CD4-positive, alpha-beta T cell treated with Interleukin-6 for 4 hours (primary cell): ENCODE results near the gene OR3A3.
A peak's percentile ranks its signal among the peaks of the same experiment; 100 is the strongest.
"Not testable (repeated sequence)": the region's sequence is repeated elsewhere in the genome, so short reads cannot be mapped to it uniquely, and the experiment has no call there.

ENCODE experiments used
- DNase-seq: peaks from one replicate; pipeline ENCODE4 v3.0.0-alpha.2; 2020; ENCODE audit warnings: mixed read lengths

OR3A3 gene

DNA sequence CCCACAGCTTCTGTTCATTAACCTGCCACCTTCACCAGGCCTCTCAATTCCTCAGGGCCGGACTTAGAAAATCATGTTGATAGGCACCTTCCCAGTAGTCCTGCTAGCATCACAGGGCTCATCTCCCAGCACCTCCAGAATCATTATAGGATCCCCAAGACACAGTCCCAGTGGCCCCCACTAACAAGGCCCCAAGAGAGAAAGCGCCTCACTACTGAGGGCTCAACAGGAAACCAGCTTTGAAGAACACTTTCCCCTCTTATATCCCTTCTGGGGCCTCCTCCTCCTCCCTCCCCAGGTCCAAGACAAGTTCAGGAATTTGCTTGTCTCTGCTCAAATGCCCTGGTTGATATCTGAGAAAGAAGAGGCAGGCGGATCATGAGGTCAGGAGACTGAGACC is at the start of gene OR3A3:
OR3A3 (plus strand) TSS at position 301 of the 400 bp plus-strand sequence.
- no peak for DNase-seq

DNA sequence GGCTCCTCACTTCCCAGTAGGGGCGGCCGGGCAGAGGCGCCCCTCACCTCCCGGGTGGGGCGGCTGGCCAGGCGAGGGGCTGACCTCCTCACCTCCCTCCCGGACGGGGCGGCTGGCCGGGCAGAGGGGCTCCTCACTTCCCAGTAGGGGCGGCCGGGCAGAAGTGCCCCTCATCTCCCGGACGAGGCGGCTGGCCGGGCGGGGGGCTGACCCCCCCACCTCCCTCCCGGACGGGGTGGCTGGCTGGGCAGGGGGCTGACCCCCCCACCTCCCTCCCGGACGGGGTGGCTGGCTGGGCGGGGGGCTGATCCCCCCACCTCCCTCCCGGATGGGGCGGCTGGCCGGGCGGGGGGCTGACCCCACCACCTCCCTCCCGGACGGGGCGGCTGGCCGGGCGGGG is 40.0 kb upstream of the OR3A3 start:
- DNase-seq = not testable (repeated sequence)

DNA sequence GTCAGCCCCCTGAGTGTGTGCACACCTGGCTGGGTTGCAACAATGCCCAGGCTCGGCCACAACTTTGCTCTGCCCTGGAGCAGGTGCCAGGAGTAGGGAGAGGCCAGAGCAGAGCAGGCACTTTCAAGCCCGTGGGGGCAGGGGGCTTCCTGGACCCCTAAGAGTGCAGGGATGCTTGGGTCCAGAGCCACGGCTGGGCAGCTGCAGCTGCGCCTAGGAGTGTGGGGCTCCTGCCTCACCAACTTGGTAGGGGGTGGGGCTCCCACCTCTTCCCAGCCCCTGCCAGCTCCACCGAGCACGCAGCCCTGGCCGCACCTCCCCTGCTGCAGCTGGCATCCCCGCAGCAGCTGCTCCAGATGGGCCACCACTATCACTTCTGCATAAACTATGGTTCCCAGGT is 32.8 kb upstream of the OR3A3 start:
- DNase-seq = no peak

DNA sequence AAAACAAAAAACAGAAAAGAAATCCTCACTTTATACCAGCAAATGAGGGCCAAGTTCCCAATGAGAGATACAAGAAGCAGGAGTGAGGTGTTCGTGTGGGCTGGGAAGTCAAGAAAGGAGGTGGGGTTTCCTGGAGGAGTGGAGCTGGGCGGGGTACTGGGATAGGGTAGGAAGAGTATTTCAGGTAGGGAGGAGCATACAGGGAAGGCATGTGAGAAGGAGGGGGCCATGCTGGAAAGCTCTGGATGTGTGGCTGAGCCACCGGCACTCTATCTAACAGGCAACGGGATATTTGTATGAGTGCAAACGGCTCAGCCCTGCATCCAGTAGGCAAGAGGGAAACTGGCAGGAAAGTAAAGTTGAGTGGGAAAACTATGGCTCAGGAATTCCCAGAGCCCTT is 29.2 kb upstream of the OR3A3 start:
- DNase-seq = no peak

DNA sequence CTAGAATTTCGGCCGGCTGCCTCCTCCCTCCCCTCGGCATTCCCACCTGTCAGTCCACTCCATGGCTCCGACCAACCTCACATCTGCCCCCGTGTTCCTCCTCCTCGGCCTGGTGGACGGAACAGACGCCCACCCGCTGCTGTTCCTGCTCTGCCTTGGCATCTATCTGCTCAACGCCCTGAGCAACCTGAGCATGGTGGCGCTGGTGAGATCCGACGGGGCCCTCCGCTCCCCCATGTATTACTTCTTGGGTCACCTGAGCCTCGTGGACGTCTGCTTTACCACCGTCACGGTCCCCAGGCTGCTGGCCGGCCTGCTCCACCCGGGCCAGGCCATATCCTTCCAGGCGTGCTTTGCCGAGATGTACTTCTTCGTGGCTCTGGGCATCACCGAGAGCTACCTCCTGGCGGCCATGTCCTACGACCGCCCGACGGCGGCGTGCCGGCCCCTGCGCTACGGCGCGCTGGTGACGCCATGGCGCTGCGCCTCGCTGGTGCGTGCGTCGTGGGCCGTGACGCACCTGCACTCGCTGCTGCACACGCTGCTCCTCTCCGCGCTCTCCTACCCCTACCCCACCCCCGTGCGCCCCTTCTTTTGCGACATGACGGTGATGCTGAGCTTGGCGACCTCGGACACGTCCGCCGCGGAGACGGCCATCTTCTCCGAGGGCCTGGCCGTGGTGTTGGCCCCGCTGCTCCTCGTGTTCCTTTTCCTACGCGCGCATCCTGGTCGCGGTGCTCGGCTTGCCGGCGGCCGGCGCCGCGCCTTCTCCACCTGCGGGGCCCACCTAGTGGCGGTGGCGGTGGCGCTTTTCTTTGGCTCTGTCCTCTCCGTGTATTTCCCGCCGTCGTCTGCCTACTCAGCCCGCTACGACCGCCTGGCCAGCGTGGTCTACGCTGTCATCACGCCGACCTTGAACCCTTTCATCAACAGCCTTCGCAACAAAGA is 25.0 kb upstream of the OR3A3 start, which contains the start of gene OR3A2:
OR3A2 (minus strand) TSS at position 440 of the 948 bp plus-strand sequence.
- DNase-seq = peak; percentile 4

DNA sequence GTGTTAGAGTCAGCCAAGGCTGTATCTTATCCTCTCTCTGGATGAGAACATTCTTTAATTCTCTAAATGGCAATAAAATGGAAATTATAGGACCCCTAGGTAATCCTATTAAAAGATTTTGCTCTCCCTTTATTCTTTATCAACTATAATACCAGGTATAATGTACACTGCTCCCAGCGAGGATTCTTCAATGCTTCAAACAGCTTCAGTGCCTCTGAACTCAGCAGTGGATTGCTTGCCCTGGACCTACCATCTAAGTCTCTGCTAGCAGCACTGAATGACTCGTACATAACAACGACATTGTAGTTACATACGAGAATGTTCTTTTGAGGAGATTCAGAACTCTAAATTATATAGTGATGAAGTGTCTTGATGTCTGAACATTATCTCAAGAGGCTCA is 21.4 kb upstream of the OR3A3 start:
- DNase-seq = no peak

DNA sequence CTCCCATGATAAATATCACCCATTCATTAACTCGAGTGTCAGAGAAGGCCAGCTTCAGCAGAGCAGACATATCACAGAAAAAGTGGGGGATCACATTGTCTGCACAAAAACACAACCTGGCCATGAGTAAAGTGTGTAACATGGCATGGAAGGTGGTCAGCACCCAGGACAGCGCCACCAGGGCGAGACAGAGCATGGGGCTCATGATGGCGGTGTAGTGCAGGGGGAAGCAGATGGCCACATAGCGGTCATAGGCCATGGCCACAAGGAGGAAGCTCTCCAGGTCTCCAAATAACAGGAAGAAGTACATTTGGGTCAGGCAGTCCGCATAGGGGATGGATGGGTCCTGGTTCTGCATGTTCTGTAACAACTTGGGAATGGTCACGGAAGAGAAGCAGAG is 13.4 kb upstream of the OR3A3 start:
- DNase-seq = not testable (repeated sequence)

DNA sequence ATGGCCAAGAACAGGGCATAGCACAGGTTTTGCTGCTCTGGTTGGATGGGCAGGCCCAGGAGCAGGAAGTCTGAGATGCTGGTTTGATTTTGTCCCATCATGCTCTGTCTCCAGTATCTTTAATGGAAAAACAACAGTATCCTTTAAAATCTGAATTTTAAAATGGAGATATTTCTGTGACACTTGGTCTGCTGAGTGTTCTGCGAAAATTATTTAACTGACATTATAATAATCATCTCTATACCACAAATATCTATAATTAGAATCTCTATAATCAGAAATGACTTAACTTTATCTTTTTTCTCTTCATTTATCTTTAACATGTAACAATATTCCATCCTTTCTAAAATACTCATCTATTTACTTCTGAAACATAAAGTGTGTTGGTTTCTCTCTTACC is 12.9 kb upstream of the OR3A3 start, which contains the start of gene OR1E1:
OR1E1 (minus strand) TSS at position 101 of the 400 bp plus-strand sequence; CDS start at position 101, 0 bp downstream.
- DNase-seq = no peak

DNA sequence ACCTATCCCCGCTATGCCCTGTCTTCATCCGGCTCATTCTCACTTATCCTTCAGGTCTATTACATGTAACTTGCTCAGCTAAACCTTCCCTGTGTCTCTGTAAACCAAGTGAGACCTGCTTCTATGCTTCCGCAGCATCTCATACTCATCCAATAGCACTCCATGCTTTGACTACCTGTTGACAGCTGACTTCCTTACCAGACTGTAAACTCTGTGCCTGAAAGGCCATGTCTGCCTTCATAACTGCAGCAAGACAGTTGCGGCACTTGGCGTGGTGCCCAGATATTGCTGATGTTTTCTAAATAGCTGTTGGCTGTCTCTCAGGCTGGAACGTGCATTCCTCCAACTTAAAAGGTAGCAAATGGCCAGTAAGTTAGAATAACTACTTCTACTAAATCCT is 11.1 kb upstream of the OR3A3 start:
- DNase-seq = no peak

DNA sequence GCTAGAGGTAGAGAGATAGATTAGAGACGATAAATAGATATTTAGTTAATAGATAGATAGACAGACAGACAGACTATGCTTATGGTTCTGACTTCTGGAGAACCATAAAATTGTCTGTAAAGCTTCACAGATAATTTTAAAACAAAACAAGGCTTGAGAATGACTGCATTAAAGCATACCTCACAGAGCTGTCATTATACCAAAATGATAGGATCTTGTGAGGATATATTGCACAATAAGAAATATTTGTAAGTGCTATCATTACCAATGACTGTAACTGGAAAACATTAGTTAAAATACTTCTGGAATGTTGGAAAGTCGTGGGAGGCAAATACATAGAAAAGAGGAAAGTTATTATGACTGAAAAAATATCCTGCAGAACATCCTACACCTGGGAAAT is 9.4 kb upstream of the OR3A3 start:
- DNase-seq = no peak

DNA sequence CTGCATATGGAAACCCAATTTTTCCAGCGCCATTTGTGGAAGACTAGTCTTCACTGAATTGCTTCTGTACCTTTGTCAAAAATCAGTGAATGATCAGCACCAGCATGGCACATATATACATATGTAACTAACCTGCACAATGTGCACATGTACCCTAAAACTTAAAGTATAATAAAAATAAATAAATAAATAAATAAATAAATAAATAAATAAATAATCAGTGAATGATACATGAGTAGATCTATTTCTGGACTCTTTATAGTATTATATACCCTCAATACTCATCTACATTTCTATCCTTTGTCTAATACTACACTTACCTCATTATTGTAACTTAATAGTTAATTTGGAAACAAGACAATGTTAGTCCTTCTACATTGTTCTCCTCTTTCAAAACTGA is 7.3 kb upstream of the OR3A3 start:
- not testable (repeated sequence) for DNase-seq

DNA sequence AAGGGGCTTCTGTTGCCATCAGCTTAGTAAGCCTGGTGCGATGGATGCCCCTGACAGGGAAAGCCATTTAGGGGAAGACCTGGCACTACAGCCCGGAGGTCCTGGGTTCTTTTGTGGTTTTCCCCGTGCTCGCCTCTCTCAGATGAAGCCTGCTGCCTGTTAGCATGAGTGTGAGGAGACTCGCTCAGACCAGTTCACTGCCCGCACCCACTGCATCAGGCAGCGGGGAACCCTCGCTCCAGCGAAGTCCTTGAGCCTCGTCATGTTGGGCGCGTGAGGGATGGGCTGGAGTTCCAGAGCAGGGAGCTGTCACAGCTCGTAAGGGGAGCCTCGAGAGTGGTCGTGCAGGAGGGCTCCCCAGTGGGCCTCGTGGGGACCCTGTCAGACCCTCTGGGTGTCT is 1.0 kb downstream of the OR3A3 start:
- not testable (repeated sequence) for DNase-seq

DNA sequence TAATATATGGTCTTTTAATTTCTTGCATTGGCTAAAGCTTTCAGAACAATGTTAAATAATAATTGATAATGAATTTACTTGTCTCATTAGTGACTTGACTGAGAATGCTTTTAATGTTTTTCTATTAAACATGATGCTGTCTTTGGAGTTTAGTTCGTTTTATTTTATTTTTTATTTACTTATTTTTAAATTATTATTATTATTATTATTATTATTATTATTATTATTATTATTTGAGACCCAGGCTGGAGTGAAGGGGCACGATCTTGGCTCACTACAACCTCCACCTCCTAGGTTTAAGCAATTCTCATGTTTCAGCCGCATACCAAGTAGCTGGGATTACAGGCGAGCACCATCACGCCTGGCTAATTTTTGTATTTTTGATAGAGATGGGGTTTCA is 4.4 kb downstream of the OR3A3 start:
- DNase-seq = no peak

DNA sequence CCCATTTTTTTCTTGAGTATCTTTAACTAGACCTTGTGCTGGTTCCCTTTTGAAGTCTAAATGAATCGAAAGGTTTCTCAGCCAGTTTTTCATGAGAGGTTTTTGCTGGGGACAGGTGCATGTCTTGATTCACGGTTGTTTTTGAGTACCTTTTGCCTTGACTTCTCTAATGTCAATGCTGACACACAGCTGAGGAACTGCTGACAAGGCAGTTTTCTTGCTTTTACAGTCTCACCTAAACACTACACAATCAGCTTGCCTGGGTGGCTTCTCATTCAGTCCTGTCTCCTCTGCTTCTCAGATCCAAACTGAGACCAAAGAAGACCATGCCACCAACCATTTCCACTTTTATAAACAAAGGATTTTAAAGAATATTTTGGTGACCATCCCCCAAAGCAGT is 7.1 kb downstream of the OR3A3 start:
- no peak for DNase-seq

DNA sequence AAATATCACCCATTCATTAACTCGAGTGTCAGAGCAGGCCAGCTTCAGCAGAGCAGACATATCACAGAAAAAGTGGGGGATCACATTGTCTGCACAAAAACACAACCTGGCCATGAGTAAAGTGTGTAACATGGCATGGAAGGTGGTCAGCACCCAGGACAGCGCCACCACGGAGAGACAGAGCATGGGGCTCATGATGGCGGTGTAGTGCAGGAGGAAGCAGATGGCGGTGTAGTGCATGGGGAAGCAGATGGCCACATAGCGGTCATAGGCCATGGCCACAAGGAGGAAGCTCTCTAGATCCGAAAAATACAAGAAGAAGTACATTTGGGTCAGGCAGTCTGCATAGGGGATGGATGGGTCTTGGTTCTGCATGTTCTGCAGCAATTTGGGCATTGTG is 22.0 kb downstream of the OR3A3 start:
- DNase-seq = peak; percentile 2

DNA sequence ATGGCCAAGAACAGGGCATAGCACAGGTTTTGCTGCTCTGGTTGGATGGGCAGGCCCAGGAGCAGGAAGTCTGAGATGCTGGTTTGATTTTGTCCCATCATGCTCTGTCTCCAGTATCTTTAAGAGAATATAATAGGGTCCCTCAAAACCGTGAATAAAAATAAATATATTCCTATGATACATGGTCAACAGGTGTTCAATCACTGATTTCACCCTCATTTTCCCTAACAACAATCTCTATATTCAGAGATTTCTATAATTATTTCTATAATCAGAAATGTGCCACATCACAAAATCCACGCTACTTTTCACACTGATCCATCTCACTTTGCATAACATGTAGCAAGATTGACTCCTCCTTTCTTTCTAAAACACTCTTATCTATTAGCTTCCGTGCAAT is 22.6 kb downstream of the OR3A3 start, which contains the start of gene OR1E2:
OR1E2 (minus strand) TSS at position 101 of the 400 bp plus-strand sequence; CDS start at position 101, 0 bp downstream.
- no peak for DNase-seq

DNA sequence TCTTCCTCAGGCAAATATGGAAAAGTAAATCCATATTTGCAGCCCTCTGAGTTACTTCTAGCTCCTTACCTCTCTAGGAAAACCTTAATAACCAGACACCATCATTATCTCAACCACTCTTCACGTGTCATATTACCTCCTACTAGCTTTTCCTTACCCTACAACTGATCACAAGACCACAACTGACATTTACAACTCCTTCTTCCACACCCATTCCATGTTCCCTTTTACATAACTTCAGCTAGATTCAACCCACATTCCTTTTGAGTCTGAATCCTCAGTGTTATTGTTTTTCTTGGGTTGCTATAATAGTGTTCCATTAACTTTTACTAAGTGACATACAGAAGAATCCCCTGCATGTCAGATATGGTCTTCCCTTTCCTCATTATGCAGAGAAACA is 27.2 kb downstream of the OR3A3 start:
- no peak for DNase-seq

DNA sequence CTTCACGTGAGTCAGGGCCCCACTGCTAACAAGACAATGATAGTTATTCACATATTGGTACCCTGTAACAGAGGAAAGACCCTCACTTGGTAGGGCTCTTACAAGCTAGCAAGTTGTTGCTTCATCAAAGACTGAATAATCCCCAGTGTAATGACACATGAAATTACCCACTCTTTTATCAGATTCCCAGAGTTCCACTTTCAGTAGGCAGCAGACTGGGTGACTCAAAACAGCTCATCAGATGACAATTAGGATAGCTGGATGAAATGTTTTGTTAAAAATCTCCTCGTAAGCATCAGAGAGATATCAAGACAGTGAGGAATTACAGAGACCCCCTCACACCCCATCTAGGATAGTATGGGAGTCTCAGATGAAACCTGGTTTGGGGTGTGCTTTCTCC is 29.3 kb downstream of the OR3A3 start:
- no peak for DNase-seq

DNA sequence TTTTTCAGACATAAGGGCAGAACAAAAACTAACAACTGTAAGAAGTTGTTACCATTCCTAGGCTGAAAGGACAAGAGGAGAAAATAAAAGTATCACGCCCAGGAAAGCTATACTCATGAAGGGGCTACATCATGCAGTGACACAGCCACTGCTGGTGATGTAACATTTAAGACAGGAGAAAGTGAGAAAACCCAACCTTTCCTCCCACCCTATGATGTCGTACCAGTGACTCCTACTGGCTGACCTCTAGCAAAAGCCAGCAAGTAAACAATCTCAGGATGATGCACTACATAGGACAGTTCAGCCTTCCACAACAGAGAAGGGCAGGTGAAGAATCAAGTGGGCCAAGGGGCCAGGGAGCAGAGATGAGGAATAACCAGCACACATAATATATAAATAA is 36.5 kb downstream of the OR3A3 start:
- no peak for DNase-seq

DNA sequence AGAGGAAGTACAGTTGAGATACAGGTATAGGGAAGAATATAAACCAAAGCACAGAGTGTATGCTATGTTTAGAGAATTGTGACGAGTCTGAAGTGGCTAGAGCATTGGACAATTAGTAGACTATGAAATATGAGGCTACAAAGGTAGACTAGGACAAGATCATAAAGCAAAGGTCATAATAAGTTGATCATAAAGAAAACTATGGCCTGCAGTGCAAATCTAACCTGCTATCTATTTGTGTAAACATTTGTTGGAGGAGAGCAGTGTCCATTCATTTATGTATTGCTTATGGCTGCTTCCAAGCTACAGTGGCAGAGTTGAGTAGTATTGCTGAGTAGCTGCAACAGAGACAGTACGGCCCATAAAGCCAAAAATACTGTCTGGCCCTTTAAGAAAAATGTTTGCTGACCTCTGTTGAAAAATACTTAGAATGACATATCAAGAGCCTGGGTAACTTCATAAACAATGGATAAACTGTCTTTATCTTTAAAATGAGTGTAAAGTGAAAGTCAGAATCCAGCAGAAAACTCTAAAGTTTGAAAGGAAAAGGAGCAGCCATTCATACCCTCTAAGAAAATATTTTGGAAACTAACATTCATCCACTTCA is 37.0 kb downstream of the OR3A3 start:
- no peak for DNase-seq

DNA sequence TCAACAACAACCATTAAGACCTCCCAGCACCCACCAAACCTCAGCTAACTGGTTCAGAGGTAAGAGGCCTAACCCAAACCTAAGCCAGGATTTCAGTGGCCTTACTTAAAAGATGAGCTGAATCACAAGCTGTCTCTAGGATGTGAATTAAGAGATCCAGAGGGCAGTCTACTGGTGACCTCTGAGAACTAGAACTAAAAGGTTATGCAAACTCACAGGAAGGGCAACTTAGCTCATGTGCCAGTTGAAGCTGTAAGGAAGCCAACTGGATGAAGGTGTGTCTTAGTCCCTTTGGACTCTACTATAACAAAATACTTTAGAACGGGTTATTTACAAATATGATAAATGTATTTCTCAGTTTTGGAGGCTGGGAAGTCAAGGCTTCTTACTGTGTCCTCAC is 55.2 kb downstream of the OR3A3 start:
- not testable (repeated sequence) for DNase-seq

DNA sequence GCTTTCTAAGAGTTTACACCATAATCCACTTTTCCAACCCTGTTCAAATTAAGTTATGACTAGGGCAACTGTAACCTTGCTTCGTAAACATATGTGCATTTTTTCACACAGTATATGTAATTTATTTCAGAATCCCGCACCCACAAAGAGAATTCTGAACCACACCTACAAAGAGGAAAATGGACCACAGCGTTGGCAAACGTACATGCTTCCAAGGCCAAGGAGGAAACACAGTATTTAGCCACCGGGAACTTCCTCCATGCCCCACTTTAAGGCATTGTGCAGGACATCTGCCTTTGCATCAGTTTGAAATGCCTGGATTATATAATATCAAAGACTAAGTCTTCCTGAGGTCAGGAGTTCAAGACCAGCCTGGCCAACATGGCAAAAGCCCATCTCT is 58.4 kb downstream of the OR3A3 start:
- no peak for DNase-seq

DNA sequence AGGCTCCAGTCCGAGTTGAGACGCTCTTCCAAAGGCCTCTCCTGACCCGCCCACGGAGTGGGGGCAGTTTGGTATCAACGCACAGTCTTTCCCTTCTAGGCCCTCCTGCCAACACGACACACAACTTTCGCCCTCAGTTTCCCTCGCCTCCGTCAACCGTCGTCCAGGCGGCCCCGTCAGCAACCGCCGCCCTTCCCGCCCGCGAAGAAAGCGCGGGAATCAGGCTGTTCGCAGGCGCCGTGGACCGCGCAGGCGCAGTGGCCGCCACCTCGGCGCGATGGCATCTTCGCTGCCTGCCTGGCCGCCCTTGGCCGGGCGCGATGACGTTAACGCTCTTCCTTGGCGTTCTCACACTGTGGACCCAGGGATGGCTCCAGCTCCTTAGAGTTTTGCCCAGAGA is 60.4 kb downstream of the OR3A3 start, which contains the start of gene SPATA22:
SPATA22 (minus strand) TSS at position 221 of the 400 bp plus-strand sequence. CDS start 2,494 bp downstream, outside the sequence.
- no peak for DNase-seq

DNA sequence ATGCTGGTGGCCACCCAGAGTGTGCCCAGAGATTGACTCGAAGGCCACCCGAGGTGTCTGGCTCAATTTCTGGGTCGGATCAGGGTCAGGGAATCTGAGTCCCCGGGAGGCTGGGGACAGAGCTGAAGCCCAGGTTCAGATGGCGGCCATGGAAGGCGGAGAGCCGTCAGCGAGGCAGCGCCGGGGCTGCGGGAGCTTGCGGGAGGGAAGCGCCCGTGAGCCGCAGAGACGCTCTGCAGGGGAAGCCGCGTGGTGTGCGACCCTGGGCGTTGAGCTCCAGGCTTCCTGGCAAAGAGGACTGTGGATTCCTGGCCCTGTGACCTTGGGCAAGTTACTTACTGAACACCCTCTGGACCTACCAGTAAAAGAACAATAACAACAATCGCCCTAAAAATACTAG is 61.0 kb downstream of the OR3A3 start:
- no peak for DNase-seq
